HFFc6 (cell line): ENCODE data around the gene AFAP1L1. TPM values are rescaled to one million over a fixed set of nuclear protein-coding genes. Genes with fewer than 3 reads are reported as not detected.
A peak's percentile ranks its signal among the peaks of the same experiment; 100 is the strongest.

ENCODE experiments used
- DNase-seq: peaks from one replicate; pipeline ENCODE4 v3.0.0-alpha.2; 2018
- H3K27ac Mint-ChIP-seq: 2 replicates; pipeline ENCODE4 v1.8.0; 2020; ENCODE audit warnings: mild to moderate bottlenecking, mixed read lengths
- H3K27me3 Mint-ChIP-seq: 2 replicates; pipeline ENCODE4 v1.8.0; 2021; ENCODE audit warnings: mild to moderate bottlenecking, moderate library complexity, mixed read lengths; ENCODE audit not compliant: insufficient read depth
- H3K36me3 Mint-ChIP-seq: 2 replicates; pipeline ENCODE4 v1.8.0; 2021; ENCODE audit warnings: low read depth, mixed read lengths
- H3K4me1 Mint-ChIP-seq: 2 replicates; pipeline ENCODE4 v1.8.0; 2020; ENCODE audit warnings: low read depth, mixed read lengths
- H3K4me3 Mint-ChIP-seq: 2 replicates; pipeline ENCODE4 v1.8.0; 2020; ENCODE audit warnings: mild to moderate bottlenecking, moderate library complexity, mixed read lengths
- H3K9me3 Mint-ChIP-seq: 2 replicates; pipeline ENCODE4 v1.8.0; 2020; ENCODE audit warnings: mild to moderate bottlenecking, mixed read lengths
- CTCF ChIP-seq: fragments of 200-600 bp; sonication (generic); IDR thresholded peaks from 2 replicates; pipeline ENCODE4 v1.5.0; 2021; ENCODE audit warnings: antibody characterized with exemption, mild to moderate bottlenecking
- total RNA-seq, 6 experiments: library from RNA; stranded (reverse); fragmentation: NEBNext Ultra II Directional; extraction: Animal tissue kit (Norgen Biotek cat#: 25700); gene quantifications; 2 replicates in 1 of 6; 3 replicates in 5 of 6; pipeline ENCODE4 v1.2.3, GENCODE V29; 2021

Gene AFAP1L1
- total RNA-seq, 6 experiments from 2014 or later, result 3.2 to 7.5 (median 5.4) TPM

GRCh38 chr5:149309354-149309753, 37.7 kb downstream of the AFAP1L1 start:
- H3K4me3 Mint-ChIP-seq, result no peak overlapping the region
- no peaks in the 10 kb centered on the region for H3K36me3 Mint-ChIP-seq
- no peaks in the 10 kb centered on the region; the same call in 1 of the 2 replicates for H3K27me3 Mint-ChIP-seq
- no peak overlapping the region for H3K27ac Mint-ChIP-seq
- H3K9me3 Mint-ChIP-seq, result no peaks in the 10 kb centered on the region
- DNase-seq, result no peak
- peaks cover 10% of the 10 kb centered on the region for H3K4me1 Mint-ChIP-seq
- no peak for TF ChIP-seq CTCF

DNA sequence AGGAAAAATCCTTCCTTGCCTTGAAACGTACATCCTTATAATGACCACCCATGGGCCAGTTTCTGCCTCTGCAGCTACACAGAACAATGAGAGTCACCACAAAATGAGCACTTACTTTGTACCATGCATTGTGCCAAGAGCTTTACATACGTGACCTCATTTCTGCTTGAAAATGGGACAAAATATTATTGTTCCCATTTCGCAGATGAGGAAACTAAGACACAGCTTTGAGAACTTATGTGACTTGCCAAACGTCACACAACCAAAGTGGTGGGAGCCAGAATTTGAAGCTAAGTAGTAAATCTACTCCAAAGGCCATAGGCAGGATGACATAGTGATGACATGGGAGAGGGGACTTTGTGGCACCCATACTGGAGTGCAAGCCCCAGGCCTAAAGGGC, 38.8 kb downstream of the AFAP1L1 start:
- no peaks in the 10 kb centered on the region for H3K36me3 Mint-ChIP-seq
- TF ChIP-seq CTCF, result no peak
- peaks cover 10% of the 10 kb centered on the region for H3K4me1 Mint-ChIP-seq
- no peaks in the 10 kb centered on the region for H3K9me3 Mint-ChIP-seq
- no peaks in the 10 kb centered on the region; the same call in 1 of the 2 replicates for H3K27me3 Mint-ChIP-seq
- H3K27ac Mint-ChIP-seq, result no peak overlapping the region
- DNase-seq, result no peak
- no peak overlapping the region for H3K4me3 Mint-ChIP-seq

DNA sequence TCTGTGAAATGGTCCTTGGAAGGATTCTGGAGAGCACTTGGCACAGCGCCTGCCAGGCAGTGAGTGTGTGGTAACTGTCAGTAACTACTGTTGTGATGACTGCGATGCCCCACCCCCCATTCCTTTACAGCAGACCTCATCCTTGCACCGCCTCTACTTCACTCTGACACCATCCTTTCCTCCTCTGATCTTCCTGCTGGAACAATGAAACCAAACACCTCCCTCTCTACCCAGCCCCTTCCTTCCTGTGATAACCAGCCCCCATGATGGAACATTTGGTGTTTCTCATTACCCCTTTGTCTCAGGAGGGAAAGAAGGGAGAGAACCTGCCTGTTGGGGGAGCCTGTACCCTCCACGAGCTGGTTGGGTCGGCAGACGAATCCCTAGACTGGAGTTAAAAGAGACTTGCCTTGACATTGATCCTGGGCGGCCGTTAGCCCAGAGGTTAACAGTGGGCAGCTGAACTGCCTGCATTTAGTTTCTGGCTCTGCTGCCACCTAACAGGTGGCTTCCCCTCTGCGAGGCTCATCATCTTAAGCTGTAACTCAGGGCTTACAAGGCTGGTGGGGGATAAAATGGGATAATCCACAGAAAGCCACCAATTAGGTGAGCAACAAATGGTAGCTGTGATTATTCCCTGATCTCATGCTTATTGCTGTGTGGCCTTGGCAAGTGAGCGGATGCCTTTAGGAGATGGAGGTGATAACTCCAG, 39.4 kb downstream of the AFAP1L1 start:
- Mint-ChIP-seq H3K36me3 (no peaks in the 10 kb centered on the region), H3K27ac (no peak overlapping the region), H3K4me3 (no peak overlapping the region), H3K27me3 (no peaks in the 10 kb centered on the region; the same call in 1 of the 2 replicates), H3K4me1 (peaks cover 10% of the 10 kb centered on the region), H3K9me3 (no peaks in the 10 kb centered on the region)
- no peak for TF ChIP-seq CTCF
- DNase-seq, result peak; percentile 47

GRCh38 chr5:149313151-149313841, 41.6 kb downstream of the AFAP1L1 start:
- H3K4me1 Mint-ChIP-seq, result peaks cover 10% of the 10 kb centered on the region
- H3K9me3 Mint-ChIP-seq, result no peaks in the 10 kb centered on the region
- no peak overlapping the region for H3K27ac Mint-ChIP-seq
- H3K27me3 Mint-ChIP-seq, result no peaks in the 10 kb centered on the region; the same call in 1 of the 2 replicates
- DNase-seq, result no peak
- TF ChIP-seq CTCF, result no peak
- no peak overlapping the region for H3K4me3 Mint-ChIP-seq
- H3K36me3 Mint-ChIP-seq, result no peaks in the 10 kb centered on the region

DNA sequence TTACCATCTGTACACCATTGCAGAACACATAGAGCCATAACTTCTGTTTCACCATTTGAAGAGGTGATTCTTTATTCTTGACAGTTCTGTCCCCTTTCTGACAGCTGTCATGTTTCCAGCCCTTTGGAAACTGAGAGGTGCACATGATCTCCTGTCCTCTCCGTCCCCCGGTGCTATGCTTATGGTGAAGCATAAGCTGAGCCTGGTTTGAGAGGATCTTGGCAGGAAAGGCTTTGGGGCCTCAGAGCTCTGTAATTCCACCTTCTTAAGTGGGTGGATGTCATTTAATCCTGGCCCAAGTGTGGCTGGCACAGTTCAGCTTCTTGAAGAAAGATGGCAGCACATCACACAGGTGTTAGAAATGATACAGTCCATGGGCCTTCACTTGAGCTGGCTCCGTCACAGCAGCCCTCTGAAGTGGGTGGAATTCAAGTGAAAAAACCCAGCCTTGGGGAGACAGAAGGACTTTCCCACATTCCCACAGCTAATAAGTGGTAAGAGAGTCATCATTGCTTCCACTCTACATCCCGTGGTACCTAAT, 43.0 kb downstream of the AFAP1L1 start:
- Mint-ChIP-seq H3K36me3 (no peaks in the 10 kb centered on the region), H3K4me3 (no peak overlapping the region), H3K27me3 (no peaks in the 10 kb centered on the region; the same call in 1 of the 2 replicates), H3K4me1 (peaks cover 10% of the 10 kb centered on the region), H3K9me3 (no peaks in the 10 kb centered on the region), H3K27ac (no peak overlapping the region)
- DNase-seq, result no peak
- peak; percentile 39; the same call in 1 of the 2 replicates for TF ChIP-seq CTCF
